Muscle of leg (tissue), 11 donors: ENCODE measurements around the gene AKAP13. TPM values are rescaled to one million over a fixed set of nuclear protein-coding genes. Genes with fewer than 3 reads are reported as not detected.

Experiments used
- DNase-seq: peaks from one replicate; pipeline ENCODE4 v3.0.0; 2013
- H3K27ac ChIP-seq: one replicate; pipeline ENCODE4 v1.5.1; 2013; ENCODE audit warnings: mild to moderate bottlenecking, low read length, control low read depth
- H3K27me3 ChIP-seq: one replicate; pipeline ENCODE4 v1.6.1; 2013; ENCODE audit warnings: low read length; ENCODE audit not compliant: control insufficient read depth, insufficient read depth
- H3K36me3 ChIP-seq: one replicate; pipeline ENCODE4 v1.6.1; 2013; ENCODE audit warnings: low read length; ENCODE audit not compliant: control insufficient read depth, insufficient read depth
- H3K4me1 ChIP-seq: one replicate; pipeline ENCODE4 v1.6.1; 2013; ENCODE audit warnings: low read length; ENCODE audit not compliant: control insufficient read depth, insufficient read depth
- H3K4me3 ChIP-seq: one replicate; pipeline ENCODE4 v1.5.1; 2013; ENCODE audit warnings: low read length, control low read depth
- H3K9me3 ChIP-seq: replicated peaks from 2 replicates; pipeline ENCODE4 v1.6.1; 2013; ENCODE audit warnings: low read depth, low read length; ENCODE audit not compliant: control insufficient read depth
- WGBS: methylation state at CpG from one replicate; pipeline ENCODE4 v1.1.5; 2013; ENCODE audit warnings: missing lambda C conversion rate; ENCODE audit not compliant: insufficient coverage; 5-methylcytosine and 5-hydroxymethylcytosine counted together
- polyA plus RNA-seq, 8 donors: library from polyadenylated mRNA; unstranded; fragments of 120-200 nt; gene quantifications; one replicate each; pipeline versions ENCODE4 v1.2.1 to v1.2.3, GENCODE V29; 2013; ENCODE audit warnings: inconsistent platforms in 1 of 8, low replicate concordance in 1 of 8; ENCODE audit not compliant: insufficient read length in 8 of 8, insufficient read depth in 1 of 8
- total RNA-seq: library from RNA; stranded (reverse); fragments of 120-200 nt; gene quantifications from one replicate; pipeline ENCODE4 v1.2.4, GENCODE V29; 2013

Gene AKAP13
- total and polyA plus RNA-seq, 9 donors = 65.2 to 90.9 (median 80.1) TPM

GRCh38 chr15:85386261-85386660 lies 5.9 kb downstream of the AKAP13 start:
- no CpG with 5 or more reads among the region's 7 CpGs for WGBS
- Histone ChIP-seq H3K4me1 (peaks cover 4% of the 10 kb centered on the region), H3K9me3 (no peaks in the 10 kb centered on the region), H3K27me3 (no peaks in the 10 kb centered on the region), H3K27ac (no peak overlapping the region), H3K36me3 (no peaks in the 10 kb centered on the region), H3K4me3 (no peak overlapping the region)
- no peak for DNase-seq

GRCh38 chr15:85388566-85389305 lies 8.3 kb downstream of the AKAP13 start:
- no peak for DNase-seq
- no peaks in the 10 kb centered on the region for H3K36me3 ChIP-seq
- H3K9me3 ChIP-seq = no peaks in the 10 kb centered on the region
- peaks cover 4% of the 10 kb centered on the region for H3K4me1 ChIP-seq
- H3K27me3 ChIP-seq = no peaks in the 10 kb centered on the region
- H3K27ac ChIP-seq = no peak overlapping the region
- no peak overlapping the region for H3K4me3 ChIP-seq
- WGBS = 64% methylated on average over 2 of the region's 5 CpGs

- Histone ChIP-seq H3K9me3 (no peaks in the 10 kb centered on the region), H3K27me3 (no peaks in the 10 kb centered on the region), H3K27ac (no peak overlapping the region), H3K36me3 (no peaks in the 10 kb centered on the region), H3K4me1 (peaks cover 4% of the 10 kb centered on the region), H3K4me3 (no peak overlapping the region)
- DNase-seq = no peak
- WGBS = 69% methylated on average over 2 of the region's 2 CpGs
These were observed 8.9 kb downstream of the AKAP13 start for GRCh38 chr15:85389306-85389650.

DNA sequence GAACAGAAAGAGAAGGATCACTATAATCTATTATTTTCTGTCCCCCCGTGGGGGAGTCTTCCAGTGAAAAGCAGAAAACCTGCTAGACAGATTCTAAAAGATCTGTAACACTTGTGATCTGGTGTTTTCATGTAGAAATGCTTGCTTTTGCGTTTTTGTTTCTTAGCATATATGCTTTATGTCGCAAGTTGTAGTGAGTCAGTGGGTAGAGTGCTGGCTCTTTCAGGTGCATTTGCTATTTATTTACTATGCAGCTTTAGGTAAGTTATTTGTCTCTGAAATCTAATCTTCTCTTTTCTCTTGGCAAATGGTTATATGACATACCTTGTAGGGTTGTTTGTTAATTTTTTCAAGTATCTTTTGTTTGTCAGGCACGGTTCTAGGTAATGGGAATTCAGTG lies 9.4 kb downstream of the AKAP13 start:
- Histone ChIP-seq H3K27me3 (no peaks in the 10 kb centered on the region), H3K27ac (no peak overlapping the region), H3K9me3 (no peaks in the 10 kb centered on the region), H3K4me3 (no peak overlapping the region), H3K4me1 (peaks cover 6% of the 10 kb centered on the region), H3K36me3 (no peaks in the 10 kb centered on the region)
- 75% methylated on average over 1 of the region's 4 CpGs for WGBS
- DNase-seq = no peak

DNA sequence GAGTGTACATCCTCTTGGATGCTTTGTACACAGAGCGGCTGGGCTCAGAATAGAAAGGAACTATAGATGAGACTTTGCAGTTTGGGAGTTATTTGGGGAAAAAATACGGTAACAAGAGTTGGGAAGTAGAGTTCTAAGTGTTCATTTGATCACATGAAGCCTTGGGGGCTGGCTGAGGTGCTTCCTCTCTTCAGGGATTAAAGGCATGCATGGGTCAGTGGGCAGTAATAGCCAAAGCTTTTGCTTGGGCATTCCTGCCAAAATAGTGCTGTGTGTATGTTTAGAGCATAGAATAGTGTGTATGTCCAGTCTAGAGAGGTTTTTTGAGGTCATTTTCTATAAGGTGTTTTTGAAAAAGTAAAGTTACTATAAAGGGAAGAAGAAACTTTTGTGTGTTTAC lies 12.8 kb downstream of the AKAP13 start:
- H3K9me3 ChIP-seq = no peaks in the 10 kb centered on the region
- H3K36me3 ChIP-seq = no peaks in the 10 kb centered on the region
- H3K4me1 ChIP-seq = peaks cover 6% of the 10 kb centered on the region
- no peak overlapping the region for H3K4me3 ChIP-seq
- no peaks in the 10 kb centered on the region for H3K27me3 ChIP-seq
- WGBS = 65% methylated on average over 2 of the region's 2 CpGs
- H3K27ac ChIP-seq = no peak overlapping the region
- no peak for DNase-seq

GRCh38 chr15:85394554-85395333 lies 14.3 kb downstream of the AKAP13 start:
- no peak overlapping the region for H3K27ac ChIP-seq
- H3K9me3 ChIP-seq = no peaks in the 10 kb centered on the region
- no CpG with 5 or more reads among the region's 2 CpGs for WGBS
- no peak overlapping the region for H3K4me3 ChIP-seq
- no peaks in the 10 kb centered on the region for H3K27me3 ChIP-seq
- no peaks in the 10 kb centered on the region for H3K36me3 ChIP-seq
- DNase-seq = no peak
- peaks cover 4% of the 10 kb centered on the region for H3K4me1 ChIP-seq

GRCh38 chr15:85396554-85396953 lies 16.2 kb downstream of the AKAP13 start:
- Histone ChIP-seq H3K4me1 (peaks cover 4% of the 10 kb centered on the region), H3K27ac (no peak overlapping the region), H3K27me3 (no peaks in the 10 kb centered on the region), H3K9me3 (no peaks in the 10 kb centered on the region), H3K36me3 (no peaks in the 10 kb centered on the region), H3K4me3 (no peak overlapping the region)
- WGBS = no CpG with 5 or more reads among the region's 3 CpGs
- DNase-seq = no peak

DNA sequence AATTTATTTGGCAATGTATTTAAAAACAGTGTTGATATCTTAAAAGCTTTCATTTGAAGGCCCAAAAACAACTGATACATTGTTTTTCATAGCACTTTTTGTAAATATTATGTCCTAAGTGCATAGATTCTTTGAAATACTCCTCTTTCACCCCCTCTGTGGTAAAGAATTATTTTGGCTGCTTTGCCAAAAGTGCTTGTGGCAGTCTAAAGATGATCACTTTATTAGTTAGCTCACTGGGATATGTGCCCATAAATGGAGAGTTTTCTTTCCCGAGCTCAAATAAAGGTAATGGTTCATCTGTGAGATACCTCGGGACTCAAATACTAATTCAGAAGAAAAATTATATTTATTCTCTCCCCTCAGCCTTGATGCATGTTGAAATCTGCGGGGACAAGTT lies 16.7 kb downstream of the AKAP13 start:
- H3K27ac ChIP-seq = no peak overlapping the region
- no peaks in the 10 kb centered on the region for H3K27me3 ChIP-seq
- H3K9me3 ChIP-seq = no peaks in the 10 kb centered on the region
- no peak overlapping the region for H3K4me3 ChIP-seq
- no peak for DNase-seq
- peaks cover 4% of the 10 kb centered on the region for H3K4me1 ChIP-seq
- no peaks in the 10 kb centered on the region for H3K36me3 ChIP-seq
- no CpG with 5 or more reads among the region's 3 CpGs for WGBS

GRCh38 chr15:85397926-85398325 lies 17.5 kb downstream of the AKAP13 start:
- no peaks in the 10 kb centered on the region for H3K36me3 ChIP-seq
- WGBS = no CpG with 5 or more reads among the region's 3 CpGs
- no peaks in the 10 kb centered on the region for H3K27me3 ChIP-seq
- no peak overlapping the region for H3K27ac ChIP-seq
- no peak overlapping the region for H3K4me3 ChIP-seq
- H3K9me3 ChIP-seq = no peaks in the 10 kb centered on the region
- peaks cover 4% of the 10 kb centered on the region for H3K4me1 ChIP-seq
- DNase-seq = peak; percentile 26

DNA sequence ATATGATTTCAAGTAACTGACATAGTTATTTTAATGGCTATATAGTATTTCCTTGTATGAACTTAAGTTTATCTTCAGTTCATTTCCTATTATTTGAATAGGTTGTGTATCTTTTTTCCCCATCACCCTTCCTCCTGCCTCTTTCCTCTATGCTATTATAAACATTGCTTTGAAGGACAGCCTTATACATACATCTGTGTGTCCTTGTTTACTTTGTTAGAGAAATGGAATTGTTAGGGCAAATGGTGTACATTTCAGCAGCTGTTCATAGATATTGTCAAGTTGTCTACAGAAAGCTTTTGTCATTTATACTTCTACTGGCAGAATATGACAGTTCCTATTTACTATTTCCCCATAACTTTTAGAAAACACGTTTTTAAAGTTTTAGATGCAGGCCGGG lies 18.4 kb downstream of the AKAP13 start:
- H3K27ac ChIP-seq = no peak overlapping the region
- WGBS = no CpG with 5 or more reads among the region's 2 CpGs
- peaks cover 2% of the 10 kb centered on the region for H3K4me1 ChIP-seq
- H3K9me3 ChIP-seq = no peaks in the 10 kb centered on the region
- no peak overlapping the region for H3K4me3 ChIP-seq
- DNase-seq = no peak
- no peaks in the 10 kb centered on the region for H3K36me3 ChIP-seq
- H3K27me3 ChIP-seq = no peaks in the 10 kb centered on the region
